ENCODE results near the gene RTCB.

- TF ChIP-seq POLR2A (IDR thresholded peaks at IDR 0.05): no peak
- TF ChIP-seq, protein P1, sequence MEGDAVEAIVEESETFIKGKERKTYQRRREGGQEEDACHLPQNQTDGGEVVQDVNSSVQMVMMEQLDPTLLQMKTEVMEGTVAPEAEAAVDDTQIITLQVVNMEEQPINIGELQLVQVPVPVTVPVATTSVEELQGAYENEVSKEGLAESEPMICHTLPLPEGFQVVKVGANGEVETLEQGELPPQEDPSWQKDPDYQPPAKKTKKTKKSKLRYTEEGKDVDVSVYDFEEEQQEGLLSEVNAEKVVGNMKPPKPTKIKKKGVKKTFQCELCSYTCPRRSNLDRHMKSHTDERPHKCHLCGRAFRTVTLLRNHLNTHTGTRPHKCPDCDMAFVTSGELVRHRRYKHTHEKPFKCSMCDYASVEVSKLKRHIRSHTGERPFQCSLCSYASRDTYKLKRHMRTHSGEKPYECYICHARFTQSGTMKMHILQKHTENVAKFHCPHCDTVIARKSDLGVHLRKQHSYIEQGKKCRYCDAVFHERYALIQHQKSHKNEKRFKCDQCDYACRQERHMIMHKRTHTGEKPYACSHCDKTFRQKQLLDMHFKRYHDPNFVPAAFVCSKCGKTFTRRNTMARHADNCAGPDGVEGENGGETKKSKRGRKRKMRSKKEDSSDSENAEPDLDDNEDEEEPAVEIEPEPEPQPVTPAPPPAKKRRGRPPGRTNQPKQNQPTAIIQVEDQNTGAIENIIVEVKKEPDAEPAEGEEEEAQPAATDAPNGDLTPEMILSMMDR (IDR thresholded peaks at IDR 0.05): no peak
- TF ChIP-seq POLR2AphosphoS5 (IDR thresholded peaks at IDR 0.05): no peak
Measured at GRCh38 chr22:32423664-32424063, 11.6 kb upstream of the RTCB start.

Data from prostate gland (tissue), 2 donors.